WTC11 (cell line): ENCODE data around the gene ATP5F1D. TPM values are rescaled to one million over a fixed set of nuclear protein-coding genes. Genes with fewer than 3 reads are reported as not detected.

Source experiments
- ATAC-seq: fragments of 200-7000 bp; cut with Tn5 transposase; 2 replicates; pipeline ENCODE4 v1.10.0; 2021; ENCODE audit warnings: mild to moderate bottlenecking, moderate library complexity
- CTCF ChIA-PET: fragments of 300-600 bp; sonication (Branson Sonifier 250); formaldehyde crosslinking; loops from one replicate; lab custom pipeline; 2021; ENCODE audit warnings: antibody characterized with exemption; lab: Charles Lee
- POLR2A ChIA-PET: fragments of 350-600 bp; sonication (Branson Sonifier 250); formaldehyde crosslinking; loops from one replicate; lab custom pipeline; 2021; ENCODE audit warnings: antibody characterized with exemption; lab: Charles Lee
- DNase-seq: peaks from one replicate; pipeline ENCODE4 v3.0.0; 2021; ENCODE audit warnings: low spot score
- H3K27ac Mint-ChIP-seq: 2 replicates; pipeline ENCODE4 v1.8.0; 2021; ENCODE audit warnings: mixed read lengths
- H3K27me3 Mint-ChIP-seq: 2 replicates; pipeline ENCODE4 v1.8.0; 2021; ENCODE audit warnings: low read depth, mild to moderate bottlenecking, moderate library complexity, mixed read lengths
- H3K36me3 Mint-ChIP-seq: 2 replicates; pipeline ENCODE4 v1.8.0; 2021; ENCODE audit warnings: mixed read lengths
- H3K4me1 Mint-ChIP-seq: 2 replicates; pipeline ENCODE4 v1.8.0; 2022; ENCODE audit warnings: mixed read lengths
- H3K4me3 Mint-ChIP-seq: 2 replicates; pipeline ENCODE4 v1.8.0; 2021; ENCODE audit warnings: mild to moderate bottlenecking, moderate library complexity, mixed read lengths
- H3K9me3 Mint-ChIP-seq: 2 replicates; pipeline ENCODE4 v1.8.0; 2021; ENCODE audit warnings: mixed read lengths
- AR ChIP-seq: fragments of 250-450 bp; sonication (Bioruptor Pico); IDR thresholded peaks from 2 replicates; pipeline ENCODE4 v1.9.0; 2021; ENCODE audit warnings: mild to moderate bottlenecking
- E2F5 ChIP-seq: sonication (generic); formaldehyde crosslinking; IDR thresholded peaks from 2 replicates; pipeline ENCODE4 v1.8.1; 2022; ENCODE audit warnings: mild to moderate bottlenecking, moderate library complexity, missing genetic modification reagents
- EMX1 ChIP-seq: fragments of 250-450 bp; sonication (Bioruptor Pico); IDR thresholded peaks from 2 replicates; pipeline ENCODE4 v1.8.0; 2021; ENCODE audit warnings: mild to moderate bottlenecking
- ERG ChIP-seq: fragments of 250-450 bp; sonication (Bioruptor Pico); IDR thresholded peaks from 2 replicates; pipeline ENCODE4 v1.8.0; 2021; ENCODE audit warnings: mild to moderate bottlenecking
- FOXK1 ChIP-seq: sonication (generic); formaldehyde crosslinking; IDR thresholded peaks from 2 replicates; pipeline ENCODE4 v1.8.0; 2022; ENCODE audit warnings: mild to moderate bottlenecking, moderate library complexity, missing genetic modification reagents
- IRF2 ChIP-seq: sonication (generic); formaldehyde crosslinking; IDR thresholded peaks from 2 replicates; pipeline ENCODE4 v1.8.0; 2022; ENCODE audit warnings: low read depth, missing genetic modification reagents, borderline replicate concordance
- NFATC4 ChIP-seq: fragments of 250-450 bp; sonication (Bioruptor Pico); IDR thresholded peaks from 2 replicates; pipeline ENCODE4 v1.9.0; 2021; ENCODE audit warnings: mild to moderate bottlenecking
- NFE2L1 ChIP-seq: sonication (generic); formaldehyde crosslinking; IDR thresholded peaks from 2 replicates; pipeline ENCODE4 v1.8.1; 2023; ENCODE audit warnings: missing genetic modification reagents
- NFYB ChIP-seq: sonication (generic); formaldehyde crosslinking; conservative IDR thresholded peaks from 2 replicates; pipeline ENCODE4 v1.8.0; 2022; ENCODE audit warnings: low read depth, missing genetic modification reagents
- PRDM15 ChIP-seq: sonication (generic); formaldehyde crosslinking; IDR thresholded peaks from 2 replicates; pipeline ENCODE4 v1.8.0; 2022; ENCODE audit warnings: missing genetic modification reagents
- SP1 ChIP-seq: sonication (generic); formaldehyde crosslinking; conservative IDR thresholded peaks from 2 replicates; pipeline ENCODE4 v1.8.1; 2022; ENCODE audit warnings: missing genetic modification reagents
- TEAD4 ChIP-seq: sonication (generic); formaldehyde crosslinking; IDR thresholded peaks from 2 replicates; pipeline ENCODE4 v1.8.0; 2022; ENCODE audit warnings: mild to moderate bottlenecking, missing genetic modification reagents
- ZBTB43 ChIP-seq: sonication (generic); formaldehyde crosslinking; IDR thresholded peaks from 2 replicates; pipeline ENCODE4 v1.8.1; 2023; ENCODE audit warnings: mild to moderate bottlenecking, missing genetic modification reagents
- ZMAT4 ChIP-seq: fragments of 250-450 bp; sonication (Bioruptor Pico); IDR thresholded peaks from 2 replicates; pipeline ENCODE4 v1.9.0; 2021; ENCODE audit warnings: mild to moderate bottlenecking
- ZNF263 ChIP-seq: sonication (generic); formaldehyde crosslinking; IDR thresholded peaks from 2 replicates; pipeline ENCODE4 v1.8.1; 2022; ENCODE audit warnings: low read depth, mild to moderate bottlenecking, moderate library complexity, missing genetic modification reagents
- ZNF512 ChIP-seq: sonication (generic); formaldehyde crosslinking; IDR thresholded peaks from 2 replicates; pipeline ENCODE4 v1.8.1; 2022; ENCODE audit warnings: missing genetic modification reagents, borderline replicate concordance
- total RNA-seq: library from RNA; stranded (reverse); gene quantifications from 3 replicates; pipeline ENCODE4 v1.2.3, GENCODE V29; 2021

Gene ATP5F1D
- total RNA-seq, 1 experiment from 2014 or later: 277 TPM

GRCh38 chr19:1232652-1233072 lies 8.9 kb upstream of the ATP5F1D start:
- Mint-ChIP-seq H3K4me1 (no peaks in the 10 kb centered on the region), H3K9me3 (no peaks in the 10 kb centered on the region), H3K27me3 (no peaks in the 10 kb centered on the region), H3K27ac (no peak overlapping the region), H3K36me3 (no peaks in the 10 kb centered on the region), H3K4me3 (no peak overlapping the region)
- POLR2A ChIA-PET: interaction anchor here (0.6 kb wide), 1 partner anchor 54 kb away, joined by 4 read pairs; no protein-coding TSS in a partner anchor
- TF ChIP-seq PRDM15 (CRISPR knock-in tag) (no peak), NFATC4 (CRISPR knock-in tag) (no peak), EMX1 (CRISPR knock-in tag) (no peak), AR (CRISPR knock-in tag) (no peak), TEAD4 (CRISPR knock-in tag) (no peak), ZBTB43 (CRISPR knock-in tag) (no peak)
- CTCF ChIA-PET: interaction anchor here (1.5 kb wide), 2 partner anchors 10 to 12 kb away, joined by 3 to 5 read pairs; no protein-coding TSS in a partner anchor
- DNase-seq: no peak
- ATAC-seq: no peak

- Mint-ChIP-seq H3K27ac (no peak overlapping the region), H3K4me3 (no peak overlapping the region), H3K4me1 (0 out of 2 replicates have a peak, but pooled peaks cover under 1% of the 10 kb centered on the region), H3K27me3 (no peaks in the 10 kb centered on the region), H3K9me3 (no peaks in the 10 kb centered on the region), H3K36me3 (no peaks in the 10 kb centered on the region)
- TF ChIP-seq IRF2 (no peak), NFATC4 (CRISPR knock-in tag) (no peak), SP1 (CRISPR knock-in tag) (no peak), ERG (no peak), ZBTB43 (CRISPR knock-in tag) (no peak), ZNF512 (CRISPR knock-in tag) (no peak), ZNF263 (no peak), FOXK1 (CRISPR knock-in tag) (no peak), NFE2L1 (CRISPR knock-in tag) (no peak), E2F5 (CRISPR knock-in tag) (no peak), NFYB (CRISPR knock-in tag) (no peak), ZMAT4 (CRISPR knock-in tag) (no peak)
- ChIA-PET CTCF (interaction anchor here (1.5 kb wide), 1 partner anchor 10 kb away, joined by 3 read pairs; no protein-coding TSS in a partner anchor), POLR2A (no interaction called here)
- ATAC-seq (no peak), DNase-seq (no peak)
Observed at GRCh38 chr19:1233115-1233667, 8.4 kb upstream of the ATP5F1D start.
